ENCODE results near the gene CPEB1.
A peak's percentile ranks its signal among the peaks of the same experiment; 100 is the strongest.
"Not testable (repeated sequence)": the region's sequence is repeated elsewhere in the genome, so short reads cannot be mapped to it uniquely, and the experiment has no call there.

The CPEB1 gene

DNA sequence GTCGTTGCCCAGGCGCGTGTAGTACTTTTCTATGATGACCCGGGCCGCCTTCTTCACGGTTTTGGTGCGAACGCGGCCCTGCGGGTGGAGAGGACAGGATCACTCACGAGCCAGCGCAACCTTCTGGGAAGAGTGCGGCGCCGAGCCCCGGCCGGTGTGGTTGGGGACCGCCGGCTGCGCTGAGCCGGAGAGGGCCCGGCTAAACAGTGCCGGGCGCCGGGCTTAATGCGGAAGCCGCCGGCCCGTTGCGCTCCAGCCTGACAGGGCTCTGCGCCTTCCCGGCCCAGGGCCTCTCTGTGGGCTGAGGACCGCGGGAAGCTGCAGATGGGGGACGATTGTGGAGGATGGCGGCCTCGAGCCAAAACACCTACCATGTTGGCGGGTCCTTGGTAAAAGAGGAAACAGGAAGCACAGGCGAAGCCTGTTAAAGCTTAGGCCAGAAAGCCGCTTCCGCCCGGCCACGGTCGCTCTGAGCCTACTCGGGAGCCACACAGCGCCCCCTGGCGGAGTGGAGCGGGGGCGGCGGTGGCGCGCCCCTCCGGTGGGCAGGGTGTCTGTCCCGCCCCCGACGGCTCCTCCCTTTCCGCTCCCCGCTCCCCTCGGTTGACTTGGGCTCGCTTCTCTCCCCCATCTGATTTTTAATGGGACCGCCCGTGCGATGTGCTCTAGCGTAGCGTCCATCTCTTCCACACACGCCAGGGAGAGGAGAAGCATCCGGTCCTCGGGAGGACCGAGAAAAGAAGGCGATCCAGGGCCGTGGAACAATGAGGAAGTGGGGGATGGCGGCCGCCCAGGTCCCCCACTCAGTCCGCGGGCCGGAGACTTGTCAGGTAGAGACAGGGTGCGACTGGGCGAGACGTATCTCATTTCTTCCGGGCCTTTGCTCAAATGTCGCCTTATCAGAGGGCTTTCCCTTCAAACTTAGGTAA lies 106.8 kb downstream of the CPEB1 start, which contains the start of gene RPS17:
TSS of gene RPS17 (minus strand) at position 403 of the 929 bp plus-strand sequence. CDS start at position 374, 29 bp downstream.
- DNase-seq: peak; percentile 99

DNA sequence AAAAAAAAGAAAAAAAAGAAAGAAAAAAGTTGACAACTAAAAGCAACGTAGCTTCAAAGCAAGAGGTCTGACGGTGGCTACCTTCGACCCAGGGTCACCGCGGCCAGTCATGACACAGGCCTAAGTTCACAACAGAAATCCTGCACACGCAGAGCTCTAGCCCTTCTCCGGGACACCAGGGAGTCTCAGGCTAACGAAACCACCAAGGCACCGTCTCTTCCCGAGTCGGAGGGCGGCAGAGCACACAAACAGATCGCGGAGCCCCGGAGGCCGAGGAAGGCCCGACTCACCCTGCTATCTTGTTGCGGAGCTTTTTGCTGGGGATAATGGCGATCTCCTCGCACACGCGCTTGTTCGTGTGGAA lies 107.5 kb downstream of the CPEB1 start:
- peak; percentile 31 for DNase-seq

DNA sequence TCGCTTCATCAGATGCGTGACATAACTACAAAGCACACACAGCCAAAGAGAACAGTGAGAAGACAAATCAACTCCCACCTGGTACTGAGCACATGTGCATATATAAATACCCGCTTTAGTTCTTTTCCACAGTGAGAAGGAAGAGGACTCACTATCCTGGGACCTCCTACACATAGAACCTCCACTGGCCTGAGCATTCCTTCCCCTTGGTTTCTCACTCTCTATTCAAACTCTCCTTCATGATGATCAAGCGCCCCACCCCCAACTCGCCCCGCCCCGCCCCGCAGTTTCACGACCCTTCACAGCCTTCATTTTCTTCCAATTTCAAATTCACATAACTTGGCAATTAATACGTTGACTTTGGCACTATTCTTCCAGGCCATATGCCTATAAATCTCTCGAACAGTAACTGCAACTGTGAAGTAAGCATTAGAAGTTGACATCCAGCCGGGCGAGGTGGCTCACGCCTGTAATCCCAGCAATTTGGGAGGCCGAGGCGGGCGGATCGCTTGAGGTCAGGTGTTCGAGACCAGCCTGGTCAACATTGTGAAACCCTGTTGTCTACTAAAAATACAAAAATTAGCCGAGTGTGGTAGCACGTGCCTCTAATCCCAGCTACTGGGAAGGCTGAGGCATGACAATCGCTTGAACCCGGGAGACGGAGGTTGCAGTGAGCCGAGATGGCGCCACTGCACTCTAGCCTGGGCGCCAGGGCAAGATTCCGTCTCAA lies 108.0 kb downstream of the CPEB1 start:
- no peak for DNase-seq

DNA sequence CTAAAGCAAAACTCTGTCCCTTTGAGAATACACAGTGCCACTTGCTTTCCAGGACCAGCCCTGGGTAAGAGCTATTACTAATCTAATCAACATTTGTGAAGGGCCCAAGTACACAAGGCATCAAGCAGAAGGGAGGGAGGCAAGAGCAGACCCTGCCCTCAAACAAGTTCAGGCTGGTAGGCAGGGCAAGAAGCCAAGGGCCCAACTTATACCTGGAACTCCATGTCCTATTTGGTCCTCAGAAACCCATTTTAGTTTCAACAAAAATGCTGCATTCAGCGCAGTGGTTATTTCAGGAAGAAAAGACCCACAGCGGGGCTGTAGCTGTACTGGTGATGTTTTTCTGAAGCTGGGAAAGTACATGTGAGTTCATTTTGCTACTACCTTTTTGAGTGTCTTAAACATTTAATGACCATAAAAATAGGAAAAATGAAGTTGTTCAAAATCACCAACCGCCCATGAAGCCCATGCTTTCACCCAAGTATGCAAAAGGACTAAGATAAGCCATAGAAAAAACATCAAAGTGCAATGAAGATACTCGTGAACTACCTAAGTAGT lies 109.7 kb downstream of the CPEB1 start:
- no peak for DNase-seq

DNA sequence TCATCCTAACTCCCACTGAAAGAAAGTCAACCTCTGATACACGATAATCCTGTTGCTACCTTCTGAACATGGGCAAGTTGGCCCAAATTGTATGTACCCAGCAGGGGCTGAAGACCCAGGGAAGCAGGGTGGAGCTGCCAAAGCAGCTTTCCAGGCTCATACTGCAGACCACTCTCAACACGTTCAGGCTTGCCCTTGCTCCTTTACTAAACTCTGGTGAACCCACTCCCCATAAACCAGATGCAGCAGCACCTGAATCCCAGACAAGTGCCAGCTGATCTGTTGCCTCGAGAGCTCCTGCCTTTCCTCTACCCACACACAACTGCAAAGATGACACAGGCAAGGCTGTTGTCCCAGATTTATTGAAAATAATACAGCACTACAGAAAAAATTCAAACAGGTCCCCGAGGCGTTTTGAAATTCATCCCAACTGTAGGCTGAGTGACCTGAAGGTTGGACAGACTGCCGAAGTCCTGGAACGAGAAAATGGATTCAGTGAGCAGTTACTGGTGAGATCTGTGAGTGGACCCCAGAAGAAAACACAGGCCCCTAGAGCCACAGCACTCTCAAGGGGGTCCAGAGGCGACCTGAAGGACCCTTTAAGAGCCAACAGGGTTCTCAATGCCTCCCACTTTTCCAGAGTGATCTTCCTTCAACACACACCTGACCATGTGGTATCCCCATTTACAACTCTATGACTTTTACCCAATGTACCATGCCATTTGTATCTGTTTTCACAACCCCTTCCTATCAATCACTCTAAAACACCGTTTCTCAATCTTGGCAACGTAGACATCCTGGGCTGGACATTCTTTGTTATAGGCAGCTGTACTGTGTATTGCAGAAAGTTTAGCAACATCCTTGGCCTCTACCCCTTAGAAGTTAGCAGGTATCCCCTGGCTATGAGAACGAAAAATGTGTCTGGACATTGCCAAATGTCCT lies 110.5 kb downstream of the CPEB1 start:
- DNase-seq: no peak

DNA sequence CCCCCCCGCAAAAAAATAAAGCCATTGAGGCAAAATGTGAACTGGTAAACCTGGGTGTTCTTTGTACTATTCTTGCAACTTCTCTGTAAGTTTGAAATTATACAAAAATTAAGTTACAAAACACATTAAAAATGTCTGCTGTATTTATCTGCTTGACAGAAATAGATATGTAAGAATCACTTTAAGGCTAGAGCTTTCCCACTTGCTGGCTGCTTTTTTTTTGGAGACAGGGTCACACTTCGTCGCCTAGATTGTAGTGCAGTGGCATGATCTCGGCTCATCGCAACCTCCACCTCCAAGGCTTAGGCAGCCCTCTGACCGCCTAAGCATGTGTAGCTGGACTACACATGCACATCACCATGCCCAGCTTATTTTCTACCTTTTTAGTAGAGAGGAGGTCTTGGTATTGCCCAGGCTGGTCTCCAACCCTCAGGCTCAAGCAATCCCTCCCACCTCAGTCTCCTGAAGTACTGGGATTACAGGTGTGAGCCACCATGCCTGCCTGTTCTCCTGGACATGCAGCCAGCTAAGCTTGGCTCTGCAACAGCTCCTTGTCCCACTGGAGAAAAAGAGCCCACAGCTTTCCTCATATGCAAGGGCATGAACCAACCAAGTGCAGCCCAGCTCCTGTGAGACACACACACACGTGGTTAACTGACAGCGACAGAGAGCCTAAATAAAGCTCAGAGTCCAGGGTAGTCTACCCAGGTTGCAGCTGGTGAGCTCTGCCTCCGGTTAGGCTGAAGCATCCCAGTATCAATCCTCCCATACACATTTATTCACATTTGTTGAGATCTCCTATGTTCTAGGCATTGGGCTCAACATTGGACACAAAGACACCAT lies 111.4 kb downstream of the CPEB1 start:
- DNase-seq: no peak

DNA sequence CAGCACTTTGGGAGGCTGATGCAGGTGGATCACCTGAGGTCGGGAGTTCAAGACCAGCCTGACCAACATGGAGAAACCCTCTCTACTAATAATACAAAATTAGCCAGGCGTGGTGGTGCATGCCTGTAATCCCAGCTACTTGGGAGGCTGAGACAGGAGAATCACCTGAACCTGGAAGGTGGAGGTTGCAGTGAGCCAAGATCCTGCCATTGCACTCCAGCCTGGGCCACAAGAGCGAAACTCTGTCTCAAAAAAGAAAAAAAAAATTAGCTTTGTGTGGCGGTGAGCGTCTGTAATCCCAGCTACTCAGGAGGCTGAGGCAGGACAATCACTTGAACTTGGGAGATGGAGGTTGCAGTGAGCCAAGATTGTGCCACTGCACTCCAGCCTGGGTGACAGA lies 112.0 kb downstream of the CPEB1 start:
- DNase-seq: not testable (repeated sequence)

DNA sequence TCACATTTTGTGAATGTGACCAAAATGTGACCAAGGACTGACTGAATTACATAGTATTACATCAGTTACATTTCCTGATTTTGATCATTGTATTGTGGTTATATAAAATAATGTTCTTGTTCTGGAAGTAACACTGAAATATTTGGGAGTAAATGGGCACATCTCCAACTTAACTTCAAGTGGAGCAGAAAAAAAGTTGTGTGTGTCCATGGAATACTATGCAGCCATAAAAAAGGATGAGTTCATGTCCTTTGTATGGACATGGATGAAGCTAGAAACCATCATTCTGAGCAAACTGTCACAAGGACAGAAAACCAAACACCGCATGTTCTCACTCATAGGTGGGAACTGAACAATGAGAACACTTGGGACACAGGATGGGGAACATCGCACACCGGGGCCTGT lies 112.7 kb downstream of the CPEB1 start:
- not testable (repeated sequence) for DNase-seq

DNA sequence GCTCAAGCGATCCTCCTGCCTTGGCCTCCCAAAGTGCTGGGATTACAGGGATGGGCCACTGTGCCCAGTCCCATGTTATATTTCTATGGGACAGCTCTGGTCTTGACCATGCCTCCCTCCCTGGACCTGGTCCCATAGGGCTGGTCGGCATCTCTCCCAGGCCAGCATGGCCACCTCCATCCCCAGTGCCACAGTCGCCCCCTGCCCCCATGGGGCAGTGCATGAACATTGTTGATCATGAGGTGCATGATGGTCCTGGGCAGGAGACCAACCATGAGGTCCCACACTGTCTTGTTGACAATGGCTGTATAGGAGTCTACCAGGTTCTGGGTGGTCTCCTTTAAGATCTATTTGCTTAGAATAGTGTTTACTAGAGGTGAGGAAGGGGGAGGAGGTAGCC lies 113.4 kb downstream of the CPEB1 start:
- no peak for DNase-seq

DNA sequence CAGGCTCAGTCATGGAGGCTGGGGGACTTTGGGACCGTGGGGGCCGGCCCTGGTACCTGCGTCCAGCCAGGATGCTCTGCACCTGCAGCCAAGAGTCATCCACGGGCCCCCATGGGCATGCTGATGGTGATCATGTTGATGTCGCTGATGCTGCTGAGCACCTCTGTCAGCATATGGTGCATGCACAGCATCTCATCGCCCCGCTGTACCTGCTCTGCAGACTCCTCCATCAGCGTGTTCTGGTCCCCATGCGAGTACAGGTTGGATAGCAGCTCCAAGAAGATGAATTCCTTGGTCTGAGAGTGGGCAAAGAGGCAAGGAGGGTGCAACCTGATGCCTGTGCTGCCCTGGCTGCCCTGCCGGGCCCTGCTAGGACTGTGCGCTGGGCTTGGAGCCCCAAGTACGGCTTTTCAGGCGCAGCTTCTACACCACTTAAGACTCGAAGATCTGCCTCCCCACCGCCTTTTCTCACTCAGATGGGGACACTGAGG lies 114.1 kb downstream of the CPEB1 start:
- no peak for DNase-seq

DNA sequence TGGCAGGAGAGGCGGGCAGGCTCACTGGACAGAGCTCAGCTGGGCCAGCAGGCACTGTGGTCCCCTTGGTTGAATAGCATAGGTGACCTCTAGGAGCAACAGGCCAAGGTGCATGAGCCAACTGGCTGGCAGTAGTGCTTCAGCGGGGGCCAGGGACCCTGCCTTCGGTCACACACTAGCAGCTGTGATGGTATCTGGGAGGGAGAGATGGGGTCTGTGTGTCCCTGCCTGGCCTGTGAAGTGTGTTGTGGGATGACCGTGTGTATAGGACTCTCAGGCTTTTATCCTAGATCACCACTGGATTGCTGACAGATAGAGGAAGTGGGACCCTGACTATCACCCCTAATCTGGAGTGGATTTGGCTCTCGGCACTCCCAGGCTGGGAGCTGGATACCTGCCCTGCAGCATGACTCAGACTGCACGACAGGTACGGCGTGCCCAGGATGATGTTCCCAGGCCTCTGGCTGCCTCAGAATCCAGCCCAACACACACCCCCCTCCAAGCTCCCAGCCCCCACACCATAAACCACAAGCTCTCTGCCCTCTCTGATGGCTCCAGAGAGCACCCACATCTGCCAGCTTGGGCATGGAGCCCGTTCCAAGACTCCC lies 114.7 kb downstream of the CPEB1 start:
- DNase-seq: no peak

DNA sequence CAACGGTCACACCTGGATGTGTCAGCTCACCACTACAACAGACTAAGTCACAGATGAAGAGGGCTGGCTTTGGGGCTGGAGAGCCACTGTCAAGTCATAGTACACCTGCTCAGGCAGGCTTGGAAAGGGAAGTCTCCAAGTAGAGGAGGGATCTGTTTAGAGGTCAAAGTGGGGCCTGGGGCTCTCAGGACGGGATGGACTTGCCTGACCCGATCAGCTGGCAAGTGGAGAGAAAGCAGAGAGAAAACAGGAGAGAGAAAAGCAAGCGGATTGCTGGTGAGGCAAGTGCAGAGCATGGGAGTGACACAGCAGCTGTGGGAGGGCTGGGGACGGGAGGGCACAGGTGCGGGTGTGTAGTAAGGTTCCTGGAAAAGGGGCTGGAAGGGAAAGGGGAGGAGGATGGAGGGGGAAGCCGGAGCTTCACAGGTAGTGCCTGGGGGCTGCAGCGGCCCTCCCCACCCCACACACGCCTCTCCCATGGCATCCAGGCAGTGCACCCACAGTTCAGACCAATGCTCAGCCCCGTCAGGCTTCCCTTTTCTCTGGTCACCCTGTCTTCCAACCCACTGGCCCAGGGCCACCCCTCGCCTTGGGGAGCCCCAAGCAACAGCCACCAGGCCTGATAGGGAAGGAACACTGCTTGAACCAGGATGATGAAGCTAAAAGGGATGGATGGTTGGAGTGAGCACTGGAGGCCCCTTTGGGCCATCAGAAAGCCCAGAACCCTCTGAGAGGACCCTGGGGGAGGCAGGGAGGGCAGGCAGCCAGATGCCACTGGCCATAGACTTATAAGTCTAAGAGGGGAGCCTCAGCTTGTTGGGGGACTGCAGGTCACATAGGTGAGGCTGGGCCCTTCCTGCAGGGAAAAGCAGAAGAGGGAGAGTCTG lies 115.4 kb downstream of the CPEB1 start:
- DNase-seq: no peak

DNA sequence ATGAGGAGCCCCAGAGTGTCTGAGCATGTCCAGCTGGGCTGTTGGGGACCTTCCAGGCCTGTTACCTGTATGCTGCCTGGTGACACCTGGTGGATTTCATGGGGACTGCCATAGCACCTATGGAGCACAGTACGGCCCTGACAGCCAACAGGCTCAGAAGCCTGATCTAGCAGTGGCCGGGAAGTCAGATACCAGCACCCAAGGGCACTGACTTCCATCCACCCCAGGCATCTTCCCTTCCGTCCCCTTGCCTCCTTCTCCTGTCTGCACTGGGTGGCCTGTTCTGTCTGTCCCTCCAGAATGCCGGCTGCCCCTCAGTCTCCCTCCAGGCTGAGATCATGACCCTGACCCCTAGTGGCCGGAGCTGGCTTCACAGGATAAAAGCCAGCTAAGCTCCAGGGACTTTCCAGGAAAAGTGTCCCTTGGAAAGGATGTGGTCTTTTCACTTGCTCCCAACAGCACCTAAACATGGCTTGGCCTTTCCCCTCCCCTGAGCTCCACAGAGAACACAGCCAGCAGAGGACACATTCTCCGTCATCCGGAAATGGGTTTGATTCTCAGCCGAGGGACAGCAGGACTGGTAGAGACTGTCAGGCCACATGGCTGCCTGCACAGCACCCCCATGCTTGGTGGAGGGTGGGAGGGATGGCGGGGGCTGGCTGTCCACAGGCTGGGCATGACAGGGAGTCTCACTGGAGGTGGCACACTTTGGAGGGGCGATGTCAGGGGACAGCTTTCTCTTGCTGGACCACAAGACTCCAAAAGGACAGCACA lies 116.4 kb downstream of the CPEB1 start:
- DNase-seq: peak; percentile 68

DNA sequence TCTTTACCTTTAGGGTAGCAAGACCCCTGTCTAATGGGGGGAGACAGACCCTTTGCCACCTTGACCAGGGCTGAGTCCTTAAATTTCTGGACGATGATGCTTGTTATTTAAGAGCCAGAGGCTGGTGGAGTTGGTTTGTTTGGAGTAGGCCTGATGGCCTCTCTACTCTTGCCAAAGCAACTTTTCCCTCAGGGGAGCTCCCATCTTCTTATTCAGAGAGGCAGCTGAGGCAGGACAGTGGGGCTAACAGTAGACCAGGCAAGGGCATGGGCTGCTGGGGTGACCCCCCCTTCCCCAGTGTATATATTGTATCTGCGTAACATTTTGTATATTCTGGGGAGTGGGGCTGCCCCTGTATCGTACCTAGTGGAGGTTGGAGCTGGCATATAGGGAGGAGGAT lies 117.2 kb downstream of the CPEB1 start:
- DNase-seq: no peak

DNA sequence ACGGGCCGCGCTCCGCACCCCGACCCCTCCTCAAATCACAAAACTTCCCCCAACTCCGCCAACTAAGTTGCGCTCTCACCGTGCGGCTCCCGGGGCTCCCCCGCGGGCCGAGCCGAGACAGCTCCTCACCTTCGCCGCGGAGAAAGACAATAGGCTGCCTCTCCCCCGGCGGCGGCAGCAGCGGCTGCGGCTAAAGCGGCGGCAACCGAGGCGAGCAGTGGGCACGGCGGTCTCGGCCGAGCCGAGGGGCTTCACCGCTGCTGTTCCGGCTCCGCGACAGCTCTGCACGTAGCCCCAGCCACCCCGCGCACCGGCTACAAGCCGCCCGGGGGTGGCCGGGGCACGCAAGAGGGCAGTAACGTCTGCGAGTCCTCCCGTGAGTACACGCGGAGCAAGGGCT lies 133.6 kb downstream of the CPEB1 start:
- DNase-seq: not testable (repeated sequence)

DNA sequence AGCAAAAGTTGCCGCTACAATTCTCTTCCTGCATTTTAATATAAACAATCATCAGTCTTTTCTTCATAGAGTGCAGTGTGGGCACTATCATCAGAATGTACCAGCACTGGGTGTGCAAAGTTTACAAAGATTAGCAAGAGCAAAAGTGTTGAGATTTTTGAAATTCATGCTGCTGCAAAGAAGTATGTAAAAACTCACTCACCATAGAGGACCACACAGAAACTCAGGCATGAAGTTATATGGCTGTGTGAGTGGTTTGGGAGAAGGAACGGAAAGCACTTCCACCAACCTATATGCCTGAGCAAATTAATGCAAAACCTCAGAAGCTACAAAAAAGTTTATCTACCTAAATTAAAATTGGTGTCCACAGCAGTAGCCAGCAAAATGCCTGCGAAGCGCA lies 139.5 kb downstream of the CPEB1 start:
- not testable (repeated sequence) for DNase-seq

DNA sequence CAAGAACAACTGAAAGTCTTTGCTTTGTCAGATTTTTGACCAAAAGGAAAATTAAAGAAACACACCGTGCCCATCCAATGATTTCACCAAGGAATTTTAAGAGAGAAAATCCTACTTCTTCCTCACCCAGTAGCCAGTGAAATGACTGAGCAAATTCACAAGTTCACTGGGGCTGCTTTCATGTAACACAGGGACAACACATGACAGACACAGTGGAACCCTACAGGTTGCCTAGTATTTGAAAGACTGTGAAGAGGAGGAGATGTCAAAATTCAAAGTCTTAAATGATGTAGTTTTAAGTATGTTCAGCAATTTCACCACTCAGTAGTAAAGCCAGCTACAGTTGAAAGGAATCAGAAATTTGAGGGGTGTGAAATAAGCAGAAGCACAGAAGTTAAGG lies 140.1 kb downstream of the CPEB1 start:
- not testable (repeated sequence) for DNase-seq

DNA sequence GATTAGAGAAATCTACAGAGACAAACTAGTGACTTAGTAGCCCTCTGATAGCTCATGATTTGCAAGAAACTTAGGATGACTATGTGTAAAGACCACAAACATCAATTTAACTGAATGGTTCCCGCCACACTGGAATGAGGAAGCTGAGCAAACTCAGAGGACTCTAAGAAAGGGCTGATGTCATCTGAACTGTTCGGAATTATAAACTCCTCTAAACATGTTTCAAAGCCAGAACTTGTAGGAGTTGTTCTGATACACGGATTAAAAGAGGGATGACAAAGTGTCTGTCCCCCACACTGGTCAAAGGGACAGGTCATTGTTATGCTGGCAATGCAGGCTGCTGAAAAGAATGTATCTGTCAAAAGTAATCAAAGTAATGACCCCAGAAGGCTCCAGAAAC lies 141.3 kb downstream of the CPEB1 start:
- not testable (repeated sequence) for DNase-seq

DNA sequence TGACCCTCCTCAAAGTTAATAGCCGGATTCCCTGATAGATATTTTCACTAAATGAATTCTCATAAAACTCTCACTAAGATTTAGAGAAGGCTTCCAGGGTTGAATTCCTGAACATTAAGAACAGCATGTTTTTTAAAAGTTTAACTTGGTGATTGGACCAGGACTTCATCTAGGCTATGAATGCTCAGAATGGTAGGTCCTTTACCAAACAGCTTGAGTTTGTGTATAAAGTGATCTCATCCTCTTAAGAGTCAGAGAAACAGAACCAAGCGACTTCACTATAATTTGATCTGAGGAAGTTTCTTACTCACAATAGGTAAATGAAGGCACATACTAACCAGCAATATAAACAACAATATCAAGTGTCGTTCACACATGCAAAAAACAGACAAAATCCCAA lies 143.1 kb downstream of the CPEB1 start:
- DNase-seq: not testable (repeated sequence)
